Thymus (tissue), 11 donors: ENCODE results near the gene DOCK1. TPM values are rescaled to one million over a fixed set of nuclear protein-coding genes. Genes with fewer than 3 reads are reported as not detected.

Source experiments
- DNase-seq, 9 donors: peaks; one replicate each; pipeline ENCODE4 v3.0.0-alpha.2; 2013; ENCODE audit warnings: low spot score in 9 of 9, low read depth in 6 of 9, missing footprints in 1 of 9
- H3K27ac ChIP-seq, 2 donors: one replicate each; pipeline ENCODE4 v1.5.1; 2013; ENCODE audit warnings: control low read depth in 1 of 2, low read depth in 1 of 2, low read length in 1 of 2, mild to moderate bottlenecking in 1 of 2, moderate library complexity in 1 of 2
- H3K27me3 ChIP-seq, 2 donors: one replicate each; pipeline ENCODE4 v1.5.1; 2013; ENCODE audit warnings: low read length in 1 of 2; ENCODE audit not compliant: control insufficient read depth in 2 of 2, insufficient read depth in 1 of 2
- H3K36me3 ChIP-seq, 2 donors: one replicate each; pipeline ENCODE4 v1.5.1; 2013; ENCODE audit warnings: low read length in 1 of 2, mild to moderate bottlenecking in 1 of 2, moderate library complexity in 1 of 2; ENCODE audit not compliant: control insufficient read depth in 2 of 2, insufficient read depth in 2 of 2
- H3K4me1 ChIP-seq, 2 donors: one replicate each; pipeline ENCODE4 v1.5.1; 2013; ENCODE audit warnings: low read length in 2 of 2; ENCODE audit not compliant: control insufficient read depth in 2 of 2, insufficient read depth in 2 of 2
- H3K4me3 ChIP-seq, 2 donors: one replicate each; pipeline ENCODE4 v1.5.1; 2013; ENCODE audit warnings: low read length in 2 of 2, control low read depth in 1 of 2, mild to moderate bottlenecking in 1 of 2
- H3K9me3 ChIP-seq, 2 donors: one replicate each; pipeline ENCODE4 v1.5.1; 2013; ENCODE audit warnings: low read length in 1 of 2, mild to moderate bottlenecking in 1 of 2; ENCODE audit not compliant: control insufficient read depth in 2 of 2, insufficient read depth in 1 of 2
- WGBS: extraction: QIAGEN DNeasy Blood & Tissue Kit; methylation state at CpG from one replicate; pipeline ENCODE4 v1.1.7; 2013; 5-methylcytosine and 5-hydroxymethylcytosine counted together
- polyA plus RNA-seq: library from polyadenylated mRNA; stranded (reverse); fragments of 200-250 nt; gene quantifications from one replicate; pipeline ENCODE4 v1.2.3, GENCODE V29; 2013
- total RNA-seq: library from RNA; stranded (reverse); fragments of 120-200 nt; gene quantifications from one replicate; pipeline ENCODE4 v1.2.4, GENCODE V29; 2013
- donor health status: healthy.

DOCK1 gene
- total and polyA plus RNA-seq, 2 donors: 10.2 to 11.7 TPM

DNA sequence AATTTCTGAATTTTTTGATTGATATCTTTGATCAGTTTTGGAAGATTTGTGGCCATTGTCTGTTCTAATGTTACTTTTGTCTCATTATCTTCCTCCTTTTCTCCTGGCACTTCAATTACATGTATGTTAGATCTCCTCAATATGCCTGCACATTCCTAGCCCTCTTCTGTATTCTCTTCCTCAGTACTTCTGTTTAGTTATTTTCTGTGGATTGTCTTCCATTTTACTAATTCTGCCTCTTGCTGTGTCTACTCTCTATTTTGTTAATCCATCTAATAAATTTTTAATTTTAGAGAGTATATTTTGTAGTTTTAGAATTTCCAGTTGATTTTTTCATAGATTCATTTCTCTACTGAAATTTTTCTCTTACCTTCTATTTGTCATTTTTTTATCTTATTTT lies 154.1 kb downstream of the DOCK1 start:
- H3K4me3 ChIP-seq: no peak overlapping the region
- H3K27me3 ChIP-seq: no peaks in the 10 kb centered on the region
- H3K36me3 ChIP-seq: no peaks in the 10 kb centered on the region
- H3K4me1 ChIP-seq: no peaks in the 10 kb centered on the region
- DNase-seq: no peak
- no peaks in the 10 kb centered on the region for H3K9me3 ChIP-seq
- no peak overlapping the region for H3K27ac ChIP-seq

DNA sequence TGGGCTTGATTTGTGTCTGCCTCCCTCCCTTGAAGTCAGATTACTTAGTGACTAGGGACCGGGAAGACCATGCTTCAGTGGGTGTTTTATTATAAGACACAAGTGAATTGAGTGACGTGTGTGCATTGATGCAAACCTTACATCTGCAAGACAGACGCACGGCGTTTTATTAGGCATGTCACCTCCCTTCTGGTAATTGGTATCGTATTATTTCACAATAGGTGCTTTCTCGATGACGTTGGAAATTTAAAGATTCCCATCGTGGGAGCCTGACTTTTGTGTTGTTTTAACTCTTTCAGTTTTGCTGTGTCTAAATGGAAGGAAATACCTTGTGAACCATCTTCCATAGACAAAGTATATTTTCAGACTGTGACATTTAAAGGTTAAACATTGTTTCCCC lies 158.5 kb downstream of the DOCK1 start:
- Histone ChIP-seq H3K27me3 (no peaks in the 10 kb centered on the region), H3K27ac (no peak overlapping the region), H3K4me1 (no peaks in the 10 kb centered on the region), H3K4me3 (no peak overlapping the region), H3K36me3 (no peaks in the 10 kb centered on the region), H3K9me3 (no peaks in the 10 kb centered on the region)
- WGBS: 97% methylated on average over 9 of the region's 9 CpGs
- no peak for DNase-seq

- H3K36me3 ChIP-seq: no peaks in the 10 kb centered on the region
- no peak for DNase-seq
- 93% methylated on average over 14 of the region's 14 CpGs for WGBS
Observed at GRCh38 chr10:127064474-127064873, 159.2 kb downstream of the DOCK1 start.

DNA sequence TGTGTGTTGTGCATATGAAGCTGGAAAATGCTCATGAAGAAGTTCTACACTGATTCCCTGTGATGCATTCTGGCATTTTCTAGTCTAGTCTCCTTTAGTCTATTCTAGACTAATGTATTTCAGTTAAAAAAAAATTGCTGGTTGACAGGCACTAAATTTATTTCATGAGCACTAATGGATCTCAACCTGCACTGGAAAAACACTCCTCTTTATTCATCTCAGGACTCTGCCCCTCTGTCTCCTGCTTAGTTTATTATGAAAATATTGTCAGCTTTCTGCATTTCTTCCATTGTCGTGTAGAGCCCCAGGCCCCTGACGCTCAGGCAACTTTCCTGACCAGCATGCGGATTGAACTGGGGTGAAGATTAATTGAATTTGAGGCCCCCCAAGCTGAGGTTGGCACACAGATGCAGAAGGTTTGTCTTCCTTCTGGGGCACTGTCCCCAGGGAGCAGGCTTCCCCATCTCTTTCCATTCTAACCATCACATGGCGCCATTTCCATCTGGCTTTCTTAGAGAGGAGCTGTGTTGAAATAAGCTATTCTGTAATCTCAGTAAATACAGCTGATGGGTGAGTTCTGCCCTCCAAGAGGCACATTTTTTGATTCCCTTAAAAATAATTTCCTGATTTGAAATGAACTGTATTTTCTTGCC lies 162.4 kb downstream of the DOCK1 start:
- no peak overlapping the region for H3K4me3 ChIP-seq
- WGBS: 97% methylated on average over 4 of the region's 4 CpGs
- DNase-seq: no peak
- H3K27ac ChIP-seq: no peak overlapping the region
- H3K4me1 ChIP-seq: no peaks in the 10 kb centered on the region
- H3K36me3 ChIP-seq: no peaks in the 10 kb centered on the region
- H3K27me3 ChIP-seq: no peaks in the 10 kb centered on the region
- H3K9me3 ChIP-seq: no peaks in the 10 kb centered on the region

More at GRCh38 chr10:127064474-127064873, 159.2 kb downstream of the DOCK1 start:
- H3K9me3 ChIP-seq: no peaks in the 10 kb centered on the region
- H3K4me3 ChIP-seq: no peak overlapping the region
- H3K27me3 ChIP-seq: no peaks in the 10 kb centered on the region
- H3K27ac ChIP-seq: no peak overlapping the region
- no peaks in the 10 kb centered on the region for H3K4me1 ChIP-seq

DNA sequence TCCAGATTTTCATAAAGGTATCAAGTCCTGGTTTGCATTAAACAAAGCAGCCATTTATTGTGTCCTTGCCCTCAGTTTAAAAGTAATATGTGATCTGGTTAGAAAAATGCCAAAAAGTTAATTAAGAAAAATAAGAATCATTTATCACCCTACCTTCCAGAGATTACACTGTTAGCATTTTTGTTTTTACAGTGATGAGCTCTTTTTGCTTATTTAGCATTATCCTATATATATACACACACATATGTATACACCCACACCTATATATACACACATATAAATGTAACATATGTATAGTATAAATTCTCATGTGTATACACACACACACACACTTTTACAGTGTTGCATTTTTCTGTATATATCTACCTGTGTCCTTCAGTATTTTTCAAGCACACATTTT lies 163.3 kb downstream of the DOCK1 start:
- DNase-seq: no peak
- Histone ChIP-seq H3K27ac (no peak overlapping the region), H3K4me3 (no peak overlapping the region), H3K4me1 (no peaks in the 10 kb centered on the region), H3K27me3 (no peaks in the 10 kb centered on the region), H3K36me3 (no peaks in the 10 kb centered on the region), H3K9me3 (no peaks in the 10 kb centered on the region)

- no peak overlapping the region for H3K27ac ChIP-seq
- no peaks in the 10 kb centered on the region for H3K36me3 ChIP-seq
- DNase-seq: no peak
- H3K4me3 ChIP-seq: no peak overlapping the region
- no peaks in the 10 kb centered on the region for H3K27me3 ChIP-seq
- H3K9me3 ChIP-seq: no peaks in the 10 kb centered on the region
- H3K4me1 ChIP-seq: no peaks in the 10 kb centered on the region
- WGBS: 96% methylated on average over 4 of the region's 4 CpGs
Observed at GRCh38 chr10:127069436-127069835, 164.2 kb downstream of the DOCK1 start.

DNA sequence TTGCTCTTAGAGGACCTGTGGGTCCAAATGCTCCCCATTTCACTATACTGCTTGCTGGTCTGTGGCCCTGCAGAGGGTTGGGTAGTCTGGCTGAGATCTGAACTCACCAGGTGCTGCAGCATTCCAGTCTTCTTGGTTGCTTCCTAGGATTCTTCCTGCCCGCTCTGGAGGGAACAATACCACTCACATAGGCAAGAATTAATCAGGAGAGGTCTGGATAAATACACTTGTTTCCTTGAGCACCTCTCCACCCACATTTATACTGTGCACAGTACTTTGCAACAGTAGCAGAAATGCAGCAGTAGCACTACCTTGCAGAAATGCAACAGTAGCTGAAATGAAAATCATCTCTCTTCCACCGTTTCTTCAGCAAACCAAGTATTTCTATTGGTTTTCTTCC lies 165.9 kb downstream of the DOCK1 start:
- WGBS: 98% methylated on average over 2 of the region's 2 CpGs
- no peak for DNase-seq
- no peaks in the 10 kb centered on the region for H3K27me3 ChIP-seq
- no peaks in the 10 kb centered on the region for H3K36me3 ChIP-seq
- H3K9me3 ChIP-seq: no peaks in the 10 kb centered on the region
- H3K27ac ChIP-seq: no peak overlapping the region
- no peak overlapping the region for H3K4me3 ChIP-seq
- no peaks in the 10 kb centered on the region for H3K4me1 ChIP-seq

DNA sequence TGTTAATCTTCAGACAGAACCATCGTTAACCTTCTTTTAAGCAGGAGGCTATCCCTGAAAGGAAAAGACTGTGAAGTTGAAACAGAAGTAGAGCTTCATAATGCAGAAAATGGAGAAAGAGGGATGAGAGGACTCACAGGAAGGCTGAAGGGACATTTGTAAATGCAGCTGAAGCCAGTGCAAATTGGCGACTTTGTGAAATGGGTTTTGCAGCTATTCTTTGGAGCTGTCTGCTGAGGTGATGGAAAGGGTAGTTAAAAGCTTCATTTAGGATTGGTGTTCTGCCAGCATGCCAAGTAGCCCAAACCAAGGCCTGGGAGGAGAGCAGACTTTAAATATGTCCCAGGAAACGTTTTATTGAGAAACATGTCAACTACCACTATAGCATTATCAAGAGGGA lies 168.4 kb downstream of the DOCK1 start:
- Histone ChIP-seq H3K9me3 (no peaks in the 10 kb centered on the region), H3K36me3 (no peaks in the 10 kb centered on the region), H3K27ac (no peak overlapping the region), H3K4me3 (no peak overlapping the region), H3K4me1 (no peaks in the 10 kb centered on the region), H3K27me3 (no peaks in the 10 kb centered on the region)
- 95% methylated on average over 3 of the region's 3 CpGs for WGBS
- no peak for DNase-seq

DNA sequence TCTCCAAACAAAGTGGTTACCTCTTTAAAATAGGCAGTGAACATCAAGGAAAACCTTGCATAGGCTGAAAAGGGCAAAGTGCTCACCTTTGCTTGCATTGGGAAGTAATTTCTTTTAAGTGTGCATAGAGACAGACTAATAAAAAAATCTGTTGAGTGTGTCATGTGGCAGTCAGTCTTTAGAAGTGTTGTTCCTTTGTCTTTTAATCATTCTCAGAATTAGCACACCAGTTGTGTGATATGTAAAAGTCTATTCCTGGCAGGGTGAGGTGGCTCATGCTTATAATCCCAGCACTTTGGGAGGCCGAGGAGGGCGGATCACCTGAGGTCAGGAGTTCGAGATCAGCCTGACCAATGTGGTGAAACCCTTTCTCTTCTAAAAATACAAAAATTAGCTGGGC lies 174.2 kb downstream of the DOCK1 start:
- Histone ChIP-seq H3K27ac (no peak overlapping the region), H3K4me3 (no peak overlapping the region), H3K4me1 (no peaks in the 10 kb centered on the region), H3K27me3 (no peaks in the 10 kb centered on the region), H3K36me3 (no peaks in the 10 kb centered on the region), H3K9me3 (no peaks in the 10 kb centered on the region)
- no peak for DNase-seq
- 99% methylated on average over 3 of the region's 3 CpGs for whole genome bisulfite sequencing

DNA sequence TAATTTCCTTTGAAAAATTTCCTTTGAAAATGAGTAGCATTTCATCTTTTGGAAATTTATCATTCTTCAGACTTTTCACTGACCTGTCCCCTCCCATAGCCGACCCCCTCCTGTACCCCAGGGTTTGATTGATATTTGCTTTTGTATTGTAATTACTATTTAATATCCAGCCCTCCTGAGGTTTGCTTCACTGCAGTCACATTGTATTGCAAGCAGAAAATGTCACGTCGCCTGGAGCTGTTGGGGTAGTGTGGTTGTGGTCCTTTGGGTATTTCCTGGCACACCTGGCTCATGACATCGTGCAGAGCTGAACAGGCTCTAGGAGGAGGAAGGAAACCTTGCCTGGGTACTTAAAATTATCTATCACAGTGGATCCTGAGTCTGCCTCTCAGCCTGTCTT lies 175.1 kb downstream of the DOCK1 start:
- no peak overlapping the region for H3K27ac ChIP-seq
- no peak overlapping the region for H3K4me3 ChIP-seq
- WGBS: 9% methylated on average over 4 of the region's 4 CpGs
- no peak for DNase-seq
- no peaks in the 10 kb centered on the region for H3K9me3 ChIP-seq
- H3K27me3 ChIP-seq: no peaks in the 10 kb centered on the region
- H3K36me3 ChIP-seq: no peaks in the 10 kb centered on the region
- no peaks in the 10 kb centered on the region for H3K4me1 ChIP-seq
